Measurements from ENCODE around the gene PPM1A.
"Not testable (repeated sequence)": the region's sequence is repeated elsewhere in the genome, so short reads cannot be mapped to it uniquely, and the experiment has no call there.

Gene PPM1A

DNA sequence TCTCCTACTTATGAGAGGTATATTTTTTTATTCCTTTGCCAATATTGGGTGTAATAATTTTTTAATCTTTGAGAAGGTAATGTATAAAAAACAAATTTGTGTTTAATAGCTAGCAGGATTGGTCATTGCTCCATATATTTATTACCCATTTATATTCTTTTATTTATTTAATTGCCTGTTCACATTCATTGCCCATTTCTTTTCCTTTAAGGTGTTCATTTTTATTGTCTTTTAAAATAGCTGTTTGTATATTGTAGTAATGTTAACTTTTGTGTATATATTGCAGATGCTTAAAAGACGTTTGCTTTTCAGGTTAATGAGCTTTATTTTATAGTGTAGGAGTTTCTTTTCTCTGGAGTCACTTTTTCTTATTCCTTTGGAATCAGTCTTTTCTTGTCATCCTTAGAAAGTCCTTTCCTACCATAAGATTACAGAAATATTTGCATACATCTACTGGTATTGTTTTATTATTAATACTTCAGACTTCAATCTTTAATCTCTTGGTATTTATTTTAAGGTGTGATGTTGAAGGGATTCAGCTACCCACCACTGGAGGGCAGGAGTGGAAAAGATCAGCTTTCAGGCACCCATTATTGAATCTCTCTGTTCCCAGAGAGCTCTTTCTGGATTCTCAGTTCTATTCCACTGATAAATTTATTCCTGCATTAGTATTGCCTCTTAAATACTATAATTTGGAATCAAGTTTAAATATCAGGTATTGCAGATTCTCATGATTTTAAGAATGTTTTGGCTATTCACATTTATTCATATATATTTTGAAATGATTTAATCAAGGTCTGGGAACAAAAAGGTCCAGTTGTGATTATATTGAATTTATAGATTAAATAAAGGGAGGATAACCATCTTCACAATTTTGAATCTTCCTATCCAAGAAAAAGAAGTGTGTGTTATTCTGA is 17.3 kb downstream of the PPM1A start:
- DNase-seq (ENCODE audit: low read depth) = no peak

DNA sequence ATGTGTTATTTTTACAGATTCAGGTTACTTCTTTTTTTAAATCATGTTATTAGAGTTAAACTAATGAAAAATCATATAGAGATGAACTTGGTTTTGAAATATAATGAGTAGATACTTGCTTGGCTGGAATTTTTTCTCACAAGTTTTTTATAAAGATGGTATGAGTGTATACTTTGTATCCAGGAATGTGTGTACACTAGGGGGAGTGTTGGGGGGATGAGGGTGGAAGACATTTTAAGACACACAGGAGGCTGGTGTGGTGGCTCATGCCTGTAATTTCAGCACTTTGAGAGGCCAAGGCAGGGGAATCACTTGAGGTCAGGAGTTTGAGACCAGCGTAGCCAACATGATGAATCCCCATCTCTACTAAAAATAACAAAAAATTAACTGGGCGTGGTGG is 23.2 kb downstream of the PPM1A start:
- no peak for DNase-seq (ENCODE audit: low read depth)

DNA sequence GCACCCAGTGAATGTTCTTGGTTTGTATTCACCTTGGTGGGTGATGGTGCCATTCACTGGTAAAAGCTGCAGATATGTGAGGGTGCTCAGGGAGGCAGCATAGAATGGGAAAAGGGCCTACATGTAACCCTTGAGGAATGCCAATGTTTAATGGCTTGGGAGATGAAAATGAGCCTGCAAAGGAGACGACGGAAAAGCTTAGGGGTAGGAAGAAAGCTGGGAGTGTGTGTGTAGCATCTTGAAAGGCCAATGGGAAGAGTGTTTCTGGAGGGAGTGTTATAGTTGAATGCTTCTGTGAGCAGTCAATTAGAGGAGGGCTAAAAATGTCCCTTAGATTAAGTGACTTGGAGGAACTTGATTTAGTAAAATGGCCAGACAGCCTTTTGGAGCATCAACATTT is 24.9 kb downstream of the PPM1A start:
- DNase-seq (ENCODE audit: low read depth) = no peak

DNA sequence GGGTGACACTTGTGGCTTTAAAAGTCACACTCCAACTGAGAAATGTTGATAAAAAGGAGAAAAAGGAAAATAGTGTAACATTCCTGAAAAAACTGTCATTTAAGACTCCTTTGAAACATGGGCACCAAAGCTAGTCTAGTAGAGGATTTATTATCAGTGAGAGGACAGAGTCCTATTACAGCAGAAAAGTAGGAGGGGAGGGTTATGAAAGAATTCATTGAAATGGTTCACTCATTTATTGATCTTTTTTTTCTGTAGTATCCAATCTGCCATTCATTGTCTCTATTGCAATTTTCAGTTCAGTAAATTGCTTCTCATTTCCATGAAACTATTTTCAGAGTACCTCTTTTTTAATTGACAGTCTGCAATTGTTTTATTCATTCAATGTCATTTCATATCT is 25.4 kb downstream of the PPM1A start:
- DNase-seq (ENCODE audit: low read depth) = no peak

DNA sequence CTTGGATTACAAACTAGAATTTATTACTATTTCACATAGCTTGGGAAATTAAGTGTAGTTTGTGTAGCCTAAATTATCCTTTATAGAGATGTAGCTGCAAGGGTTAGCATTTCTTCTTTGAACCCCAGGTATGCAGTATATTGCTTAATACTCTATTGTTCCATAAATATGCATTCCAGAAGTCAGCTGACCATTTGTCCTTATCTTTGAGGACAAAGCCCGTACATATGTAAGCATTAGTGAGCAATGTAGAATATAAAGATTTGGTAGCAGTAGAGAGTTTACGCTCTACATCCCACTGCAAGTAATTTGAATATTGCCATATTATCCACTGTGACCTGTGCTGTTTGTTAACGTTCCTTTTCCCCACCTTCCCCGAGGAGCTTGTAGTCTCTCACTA is 26.9 kb downstream of the PPM1A start:
- DNase-seq (ENCODE audit: low read depth) = no peak

DNA sequence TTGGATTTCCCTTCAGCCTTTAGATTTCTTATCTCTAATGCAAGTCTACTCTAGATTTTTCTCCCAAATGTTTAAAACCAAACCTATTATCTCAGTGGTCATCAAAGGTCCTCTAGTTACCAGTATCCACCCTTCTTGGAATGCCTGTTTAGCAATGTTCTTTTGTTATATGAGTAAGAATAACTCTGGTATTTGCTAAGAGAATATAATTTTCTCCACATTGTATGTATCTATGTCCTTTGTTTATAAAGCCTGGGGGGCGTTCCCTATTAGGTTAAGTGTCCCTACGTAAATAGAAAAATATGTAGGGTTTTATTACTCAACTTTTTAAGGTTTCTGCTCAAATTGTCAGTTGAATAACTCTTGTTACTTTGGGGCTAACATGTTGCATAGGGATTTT is 27.3 kb downstream of the PPM1A start:
- no peak for DNase-seq (ENCODE audit: low read depth)

DNA sequence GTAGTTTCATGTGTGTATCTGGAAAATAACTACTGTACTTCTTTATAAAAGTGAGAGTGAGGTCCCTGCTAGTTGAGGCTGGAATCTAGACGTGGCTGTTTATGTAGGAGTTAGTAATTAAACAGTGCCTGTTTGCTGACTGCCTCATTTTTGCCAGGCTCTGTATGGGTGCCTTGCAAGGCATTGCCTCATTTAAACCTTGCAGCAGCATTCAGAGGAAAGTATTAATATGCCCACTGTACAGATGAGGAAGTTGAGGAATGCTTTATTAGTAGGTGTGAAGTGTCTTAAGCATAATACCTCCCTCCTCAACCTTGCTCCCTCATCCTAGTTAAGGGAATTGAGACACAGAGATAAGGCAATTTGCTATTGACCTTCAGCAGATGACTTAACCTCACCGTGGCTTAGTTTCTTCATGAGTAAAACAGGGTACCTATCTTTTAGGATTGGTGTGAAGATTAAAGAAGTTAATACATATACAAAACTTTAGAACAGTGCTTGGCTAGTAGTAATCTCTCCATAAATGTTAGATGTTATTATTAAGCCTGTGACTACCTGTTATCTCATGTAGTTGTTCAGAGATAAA is 28.7 kb downstream of the PPM1A start:
- no peak for DNase-seq (ENCODE audit: low read depth)

DNA sequence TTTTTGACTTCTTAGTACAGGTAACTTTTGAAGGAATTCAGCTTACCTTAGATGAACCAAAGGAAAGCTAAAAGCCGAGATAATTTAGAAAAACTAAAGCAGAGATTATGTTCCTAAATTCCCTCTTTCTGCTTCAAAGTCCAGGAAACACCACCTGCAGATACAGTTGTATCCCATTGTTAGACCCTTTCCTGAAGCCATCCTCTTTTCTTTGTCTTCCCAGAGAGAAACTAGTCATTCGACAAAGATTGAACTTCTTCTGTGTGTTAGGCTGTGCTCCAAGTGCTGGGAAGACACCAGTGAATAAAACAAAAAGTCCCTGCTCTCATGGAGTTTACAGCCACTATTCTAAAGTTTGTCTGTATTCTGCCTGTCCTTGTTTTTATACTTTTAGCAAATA is 29.3 kb downstream of the PPM1A start:
- DNase-seq (ENCODE audit: low read depth) = no peak

DNA sequence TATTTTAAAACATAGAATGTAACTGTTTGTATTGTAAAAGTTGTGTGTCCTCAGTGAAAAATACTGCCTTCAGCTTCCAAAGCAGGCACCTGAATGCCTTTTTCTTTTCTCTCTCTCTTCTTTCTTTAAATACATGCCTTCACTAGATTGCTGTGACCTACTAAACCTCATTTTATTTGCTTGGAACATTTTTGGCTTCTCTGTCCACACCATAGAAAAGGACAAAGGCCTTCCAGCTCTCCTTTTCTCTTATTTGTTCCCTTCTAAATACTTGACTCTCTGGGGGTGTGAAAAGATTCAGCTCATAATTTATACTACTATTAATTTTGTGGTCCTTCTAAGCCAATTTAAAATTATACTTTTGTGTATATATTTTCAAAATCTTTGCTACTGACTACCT is 38.4 kb downstream of the PPM1A start:
- no peak for DNase-seq (ENCODE audit: low read depth)

DNA sequence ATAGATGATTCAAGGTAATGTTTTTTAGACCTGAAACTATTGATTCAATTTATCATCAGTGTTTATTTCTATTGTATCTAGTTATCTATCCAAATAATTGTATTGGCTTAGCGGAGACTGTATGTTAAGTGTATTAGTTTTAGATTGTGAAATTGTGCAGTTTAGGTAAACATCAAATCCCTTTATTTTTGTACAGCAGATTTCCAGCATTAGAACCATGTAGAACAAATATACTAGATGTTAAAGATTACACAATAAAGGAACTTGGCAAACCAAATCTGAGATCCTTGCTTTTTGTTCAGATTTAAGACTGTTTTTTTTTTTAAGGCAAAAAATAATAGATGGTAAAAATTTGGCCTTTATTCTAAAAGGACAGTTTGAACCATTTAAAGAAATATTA is 39.3 kb downstream of the PPM1A start:
- no peak for DNase-seq (ENCODE audit: low read depth)

DNA sequence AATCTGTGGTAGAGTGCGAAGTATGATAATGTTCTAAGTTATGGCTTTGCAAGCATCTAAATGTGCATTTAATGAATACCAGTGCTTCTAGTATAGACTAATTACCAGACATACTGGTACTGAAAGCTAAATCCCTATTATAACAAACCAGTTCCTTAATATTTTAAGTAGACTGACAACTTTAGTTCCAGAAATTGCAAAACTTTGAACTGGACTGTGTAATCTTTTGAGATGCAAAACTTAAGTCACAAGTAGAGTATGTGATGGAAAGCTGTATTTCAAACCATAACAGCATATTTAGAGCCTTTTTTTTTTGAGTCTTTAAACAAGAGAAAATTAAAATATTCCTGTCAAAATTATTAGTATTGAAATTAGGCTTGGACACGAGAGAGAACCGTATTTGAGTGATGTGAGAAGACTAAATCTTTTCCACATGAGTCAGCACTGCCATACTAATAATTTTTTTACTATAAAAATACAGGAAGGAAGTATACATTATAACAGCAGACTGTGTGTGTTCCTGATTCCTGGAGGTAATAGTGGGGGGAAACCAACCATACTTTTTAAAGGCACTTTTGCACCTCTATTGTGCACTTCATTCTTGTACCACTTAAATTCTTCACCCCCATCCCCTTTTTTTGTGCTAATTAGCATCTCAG is 45.5 kb downstream of the PPM1A start:
- no peak for DNase-seq (ENCODE audit: low read depth)

DNA sequence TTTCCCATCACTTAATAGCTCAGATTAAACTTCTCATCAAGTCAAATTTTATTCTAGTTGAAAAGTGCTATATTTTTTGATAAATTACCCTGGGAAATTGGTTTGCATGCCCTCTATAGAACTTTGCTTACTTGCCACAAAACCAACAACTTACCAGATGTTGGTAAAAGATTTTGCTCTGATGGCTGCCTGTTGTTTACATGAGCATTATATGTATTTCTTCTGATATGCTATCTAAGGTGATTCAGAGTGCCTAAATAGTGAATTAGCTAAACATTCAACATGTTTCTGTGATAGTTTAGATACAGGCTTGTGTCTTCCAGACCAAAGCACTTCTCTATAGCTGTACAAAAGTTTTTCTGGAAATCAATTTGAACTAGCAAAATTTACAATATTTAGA is 51.0 kb downstream of the PPM1A start:
- DNase-seq (ENCODE audit: low read depth) = no peak

DNA sequence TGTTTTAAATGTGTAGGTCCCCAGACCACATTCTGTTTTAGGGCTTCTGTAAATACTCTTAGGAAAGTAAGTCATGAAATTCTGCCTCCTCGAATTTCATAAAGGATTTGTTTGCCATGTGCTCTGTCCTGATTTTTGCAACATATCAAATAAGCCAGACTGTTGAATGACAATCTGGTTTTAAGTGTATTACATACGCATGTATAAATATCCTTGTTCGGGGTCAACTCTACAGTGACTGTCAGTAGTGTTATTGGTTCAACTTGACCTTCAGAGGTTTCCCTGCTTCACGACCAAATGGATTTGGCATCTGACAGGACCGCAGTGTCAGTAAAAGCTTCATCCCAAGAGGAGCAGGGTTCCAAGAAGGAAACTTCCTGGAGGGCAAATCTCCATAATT is 52.7 kb downstream of the PPM1A start:
- DNase-seq (ENCODE audit: low read depth) = no peak

DNA sequence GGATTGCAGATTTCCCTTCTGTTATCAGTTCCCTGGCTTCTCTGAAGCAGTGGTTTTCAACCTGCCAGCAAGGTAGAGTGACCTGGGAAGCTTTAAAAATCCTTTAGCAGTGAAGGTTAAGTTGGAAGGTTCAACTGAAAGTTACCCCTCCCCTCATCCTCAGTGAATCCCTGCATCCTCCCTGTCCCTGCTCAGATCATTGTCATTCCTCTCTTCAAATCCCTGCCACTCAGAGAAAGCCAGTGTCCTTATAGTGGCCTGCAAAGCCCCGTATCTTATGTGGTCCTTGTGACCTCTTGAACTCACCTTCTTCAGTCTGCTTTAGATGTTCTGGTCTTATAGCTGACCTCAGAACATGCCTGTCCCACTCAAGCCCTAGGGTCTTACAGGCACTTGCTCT is 53.6 kb downstream of the PPM1A start:
- DNase-seq (ENCODE audit: low read depth) = no peak

DNA sequence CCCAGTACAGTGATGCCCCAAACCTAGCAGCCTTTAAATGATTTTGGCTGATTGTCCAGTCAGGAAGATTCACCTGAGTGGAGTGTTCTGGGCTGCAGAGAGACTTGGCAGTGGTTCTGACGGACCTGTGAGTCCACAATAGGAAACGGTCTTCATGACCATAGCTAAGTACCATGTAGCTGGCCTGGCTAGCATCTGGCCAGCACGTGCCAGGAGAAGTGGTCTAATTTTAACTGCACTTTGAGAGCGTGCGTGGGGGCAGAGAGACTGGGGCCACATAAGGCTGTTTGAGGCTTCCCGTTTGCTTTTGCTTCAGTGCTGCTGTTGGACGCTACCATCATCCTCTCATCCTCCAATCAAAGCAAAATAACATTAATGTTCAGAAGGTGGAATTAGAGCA is 54.7 kb downstream of the PPM1A start:
- no peak for DNase-seq (ENCODE audit: low read depth)

DNA sequence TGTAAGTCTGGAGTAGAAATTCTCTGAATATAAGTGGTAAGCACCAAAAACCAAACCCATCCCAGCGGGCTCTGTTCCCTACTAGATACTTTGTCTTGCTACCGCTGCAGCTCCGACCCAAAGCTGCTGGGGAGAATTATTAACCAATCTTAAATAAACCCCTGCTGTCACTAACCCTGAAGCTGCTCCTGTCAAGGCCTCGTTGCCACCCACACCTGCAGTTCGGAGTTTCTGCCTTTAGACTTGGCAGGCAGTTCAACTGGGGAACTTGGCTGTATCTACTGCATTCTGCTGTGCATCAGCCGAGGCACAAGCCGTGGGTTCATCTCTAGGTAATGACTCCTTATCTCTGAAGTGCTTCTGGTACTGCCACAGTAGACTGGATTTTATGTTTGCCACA is 55.5 kb downstream of the PPM1A start:
- DNase-seq (ENCODE audit: low read depth) = no peak

DNA sequence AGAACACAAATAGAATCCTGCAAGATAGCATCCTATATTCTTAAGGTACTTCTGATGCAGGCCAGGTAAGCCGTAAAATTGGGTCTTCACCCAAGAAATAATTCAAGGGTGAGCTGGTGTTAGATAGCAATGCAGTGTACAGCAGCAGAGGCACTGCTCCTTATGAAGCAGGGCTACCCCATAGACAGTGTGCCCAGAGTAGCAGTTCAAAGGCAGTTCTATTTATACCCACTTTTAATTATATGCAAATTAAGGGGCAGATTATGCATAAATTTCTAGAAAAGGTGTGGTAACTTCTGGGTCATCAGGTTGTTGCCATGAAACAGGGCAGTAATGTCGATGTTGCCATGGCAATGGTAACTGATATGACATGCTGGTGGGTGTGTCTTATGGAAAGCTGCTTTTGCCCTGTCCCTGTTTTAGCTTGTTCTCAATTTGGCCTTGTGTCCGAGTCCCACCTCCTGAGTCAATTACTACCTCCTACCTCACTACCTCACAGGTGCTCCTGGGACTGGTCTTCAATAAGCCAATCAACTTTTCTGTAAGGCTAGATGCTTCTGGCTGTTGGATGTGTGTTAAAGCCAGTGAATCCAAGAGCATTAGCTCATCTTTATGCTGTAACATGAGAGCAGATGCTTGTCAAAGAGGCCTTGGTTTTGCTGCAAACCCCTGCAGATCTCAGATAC is 61.0 kb downstream of the PPM1A start:
- DNase-seq (ENCODE audit: low read depth) = no peak

DNA sequence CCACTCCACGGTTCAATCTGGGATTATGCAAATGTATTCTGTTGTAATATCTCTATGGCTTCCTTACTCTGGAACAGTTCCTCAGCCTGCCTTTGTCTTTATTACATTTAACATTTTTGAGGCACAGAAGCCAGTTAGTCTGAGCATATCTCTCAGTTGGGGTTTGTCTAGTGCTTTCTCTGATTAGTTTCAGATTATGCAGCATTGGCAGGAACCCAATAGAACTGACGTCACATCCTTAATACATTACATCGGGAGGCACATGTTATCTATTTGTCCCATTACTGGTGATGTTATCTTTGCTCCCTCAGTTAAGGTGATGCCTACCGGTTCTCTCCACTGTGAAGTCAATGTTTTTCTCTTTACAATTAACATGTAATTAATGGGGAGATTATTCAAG is 62.4 kb downstream of the PPM1A start:
- no peak for DNase-seq (ENCODE audit: low read depth)

DNA sequence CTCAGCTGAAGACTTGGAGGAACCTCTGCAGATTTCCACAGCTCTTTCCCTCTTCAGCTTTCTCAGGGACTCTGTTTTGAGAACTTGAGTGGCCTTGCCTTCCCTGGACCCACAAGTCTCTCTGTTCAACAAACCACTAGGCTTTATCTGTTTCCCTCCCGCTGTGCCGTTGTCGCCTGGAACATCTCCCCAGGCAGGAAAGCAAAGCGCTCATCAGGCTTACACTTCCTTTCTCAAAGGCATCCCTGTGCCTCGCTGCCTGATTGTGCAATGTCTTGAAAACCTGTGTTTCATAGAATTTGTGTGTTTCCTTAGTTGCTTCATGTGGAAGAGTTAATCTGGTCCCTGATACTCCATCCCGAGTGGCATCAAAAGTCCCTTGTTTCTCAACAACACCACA is 64.1 kb downstream of the PPM1A start:
- no peak for DNase-seq (ENCODE audit: low read depth)

DNA sequence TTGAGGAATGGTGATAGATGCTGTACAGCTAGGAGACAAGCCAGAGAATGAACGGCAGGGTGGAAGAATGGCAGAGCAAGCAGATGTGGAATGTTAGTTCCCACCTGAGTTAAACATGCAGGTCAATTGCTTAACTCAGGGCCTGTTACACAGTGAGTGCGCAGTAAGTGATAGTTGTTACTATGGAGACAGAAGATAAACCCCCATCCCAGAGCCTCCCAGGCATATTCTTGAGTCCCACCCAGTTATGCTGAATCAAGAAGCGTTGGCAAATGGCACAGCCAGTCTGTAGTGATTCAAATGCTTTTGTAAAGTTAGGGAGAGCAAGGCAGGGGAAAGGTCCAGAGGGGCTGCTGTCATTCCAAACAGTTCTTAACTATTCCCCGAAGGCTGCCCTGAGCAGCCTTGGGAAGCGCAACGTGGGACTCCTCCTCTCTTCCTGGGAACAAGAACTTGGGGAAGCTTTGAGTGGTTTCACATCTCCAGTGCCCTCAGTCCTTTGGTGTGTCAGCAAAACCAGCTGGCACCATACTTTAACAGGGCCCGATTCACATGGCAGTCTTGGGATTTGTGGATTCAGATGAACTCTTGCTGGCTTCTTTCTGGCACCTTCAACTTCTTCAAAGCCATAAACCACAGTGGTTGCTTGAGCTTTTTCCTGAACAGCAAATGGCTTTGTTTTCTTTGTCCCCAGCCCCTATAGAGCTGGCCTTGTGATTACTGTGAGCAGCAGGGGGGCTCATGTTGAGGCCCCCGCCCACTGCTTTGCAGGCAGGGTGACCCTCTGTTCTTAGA is 66.4 kb downstream of the PPM1A start:
- no peak for DNase-seq (ENCODE audit: low read depth)

DNA sequence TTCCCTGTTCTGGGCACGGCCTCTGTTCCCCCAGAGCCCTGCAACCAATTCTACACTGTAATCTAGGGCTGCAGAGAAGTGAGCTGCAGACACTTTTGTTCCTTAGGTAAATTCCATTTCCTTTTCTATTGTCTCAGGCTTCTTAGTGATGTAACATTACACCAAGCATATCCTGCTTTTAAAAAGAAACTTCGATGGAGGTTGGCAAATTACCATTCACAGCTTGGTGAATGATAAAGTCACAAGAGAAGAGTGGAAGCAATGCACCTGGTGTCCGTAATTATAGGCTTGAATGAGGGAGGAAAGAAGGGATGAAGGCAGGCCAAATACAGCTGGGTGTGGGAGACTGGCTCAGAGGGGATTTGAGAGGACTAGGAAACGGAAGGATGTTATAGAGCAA is 68.6 kb downstream of the PPM1A start:
- DNase-seq (ENCODE audit: low read depth) = no peak

DNA sequence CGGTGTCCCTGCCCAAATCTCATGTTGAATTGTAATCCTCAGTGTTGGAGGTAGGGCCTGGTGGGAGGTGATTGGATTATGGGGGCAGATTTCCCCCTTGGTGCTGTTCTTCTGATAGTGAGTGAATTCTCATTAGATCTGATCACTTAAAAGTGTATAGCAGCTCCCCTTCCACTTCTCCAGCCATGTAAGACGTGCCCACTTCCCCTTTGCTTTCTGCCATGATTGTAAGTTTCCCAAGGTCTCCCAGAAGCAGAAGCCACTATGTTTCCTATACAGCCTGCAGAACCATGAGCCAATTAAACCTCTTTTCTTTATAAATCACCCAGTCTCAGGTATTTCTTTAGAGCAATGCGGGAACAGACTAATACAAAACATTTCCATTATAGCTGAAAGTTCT is 71.8 kb downstream of the PPM1A start:
- DNase-seq (ENCODE audit: low read depth) = not testable (repeated sequence)

Measured in stimulated activated CD8-positive, alpha-beta memory T cell treated with anti-CD3 and anti-CD28 coated beads, Interleukin-7, amount 100 ng/mL, for 24 hours (primary cell).